GM12801 (cell line): ENCODE results near the gene GAB2.

Source experiments
- CTCF ChIP-seq: IDR thresholded peaks from one replicate; pipeline ENCODE4 v1.5.1; 2011; ENCODE audit warnings: control low read depth; ENCODE audit not compliant: insufficient read length; ENCODE audit errors: extremely low read depth

Gene GAB2

GRCh38 chr11:78384231-78384630 is 33.4 kb downstream of the GAB2 start:
- no peak for TF ChIP-seq CTCF

GRCh38 chr11:78381865-78382264 is 35.8 kb downstream of the GAB2 start:
- TF ChIP-seq CTCF, result no peak

- TF ChIP-seq CTCF, result no peak
Measured at GRCh38 chr11:78380615-78381051, 37.0 kb downstream of the GAB2 start.

- no peak for TF ChIP-seq CTCF
Measured at GRCh38 chr11:78379039-78379670, 38.5 kb downstream of the GAB2 start.

GRCh38 chr11:78377625-78378418 is 39.8 kb downstream of the GAB2 start:
- no peak for TF ChIP-seq CTCF

GRCh38 chr11:78376858-78377257 is 40.8 kb downstream of the GAB2 start:
- no peak for TF ChIP-seq CTCF

GRCh38 chr11:78374917-78375316 is 42.7 kb downstream of the GAB2 start:
- TF ChIP-seq CTCF, result no peak
